ENCODE data around the gene GLRX. TPM values are rescaled to one million over a fixed set of nuclear protein-coding genes. Genes with fewer than 3 reads are reported as not detected.

GLRX gene
- total and polyA plus RNA-seq, 2 of the 13 experiments (the other 11 are each of a cell fraction or from before 2014, with no cell fraction given): 63.8 to 499 TPM

GRCh38 chr5:95864944-95865504 lies 42.5 kb upstream of the GLRX start (continued):
- TF ChIP-seq RERE (CRISPR knock-in tag; IDR thresholded peaks at IDR 0.05; ENCODE audit: low read depth) (peak; percentile 59; the same call in 1 of the 2 replicates), SALL1 (CRISPR knock-in tag; IDR thresholded peaks at IDR 0.05) (peak; percentile 99), E2F2 (CRISPR knock-in tag; IDR thresholded peaks at IDR 0.05; ENCODE audit: borderline replicate concordance) (no peak), ATAD3A (CRISPR knock-in tag; IDR thresholded peaks at IDR 0.05) (no peak), ZIK1 (CRISPR knock-in tag; IDR thresholded peaks at IDR 0.05; ENCODE audit: borderline replicate concordance, low read depth) (no peak), MAX (IDR thresholded peaks at IDR 0.05) (no peak), ZSCAN5A (CRISPR knock-in tag; IDR thresholded peaks at IDR 0.05; ENCODE audit: borderline replicate concordance) (peak; percentile 81; the same call in 1 of the 2 replicates), MBNL3 (CRISPR knock-in tag; conservative IDR thresholded peaks at IDR 0.05) (no peak), ZNF224 (CRISPR knock-in tag; IDR thresholded peaks at IDR 0.05) (no peak), ZNF543 (CRISPR knock-in tag; IDR thresholded peaks at IDR 0.05) (0 out of 2 replicates have a peak, but pooled peaks have one; percentile 37), ZNF44 (CRISPR knock-in tag; IDR thresholded peaks at IDR 0.05) (no peak), RARG (CRISPR knock-in tag; IDR thresholded peaks at IDR 0.05; ENCODE audit: low read depth) (no peak), RFXANK (CRISPR knock-in tag; IDR thresholded peaks at IDR 0.05) (0 out of 2 replicates have a peak, but pooled peaks have one; percentile 79), SRSF1 (optimal IDR thresholded peaks at IDR 0.05; ENCODE audit: low read depth, low read length) (no peak), ZNF7 (CRISPR knock-in tag; IDR thresholded peaks at IDR 0.05) (no peak), MEIS2 (CRISPR knock-in tag; IDR thresholded peaks at IDR 0.05) (peak; percentile 88), FOXC1 (CRISPR knock-in tag; IDR thresholded peaks at IDR 0.05; ENCODE audit: borderline replicate concordance) (no peak), ZFX (CRISPR knock-in tag; IDR thresholded peaks at IDR 0.05; ENCODE audit: low read depth) (peak; percentile 66), HOXA5 (CRISPR knock-in tag; IDR thresholded peaks at IDR 0.05) (peak; percentile 68; the same call in 1 of the 2 replicates), CREB3 (CRISPR knock-in tag; IDR thresholded peaks at IDR 0.05) (no peak), ZKSCAN1 (IDR thresholded peaks at IDR 0.05; ENCODE audit: low read length) (no peak), GATA4 (IDR thresholded peaks at IDR 0.05; ENCODE audit: borderline replicate concordance, low read depth) (no peak), ZSCAN30 (CRISPR knock-in tag; IDR thresholded peaks at IDR 0.05) (0 out of 2 replicates have a peak, but pooled peaks have one; percentile 27)

Measured in HepG2 (cell line).